GM18502 (cell line): Measurements from ENCODE around the gene ACSL4.
"Not testable (repeated sequence)": the region's sequence is repeated elsewhere in the genome, so short reads cannot be mapped to it uniquely, and the experiment has no call there.

Source experiments
- ATAC-seq: cut with Tn5 transposase; IDR thresholded peaks from one replicate; pipeline ENCODE4 v1.9.1; 2021; ENCODE audit warnings: mild to moderate bottlenecking; ENCODE audit not compliant: unreplicated experiment, poor library complexity

The ACSL4 gene

GRCh38 chrX:109732017-109732801, 848 bp downstream of the ACSL4 start:
- peak; percentile 35 for ATAC-seq

- no peak for ATAC-seq
These were observed 4.9 kb downstream of the ACSL4 start for GRCh38 chrX:109728173-109728535.

GRCh38 chrX:109724971-109725370, 8.1 kb downstream of the ACSL4 start:
- not testable (repeated sequence) for ATAC-seq

- no peak for ATAC-seq
These were observed 12.1 kb downstream of the ACSL4 start for GRCh38 chrX:109720947-109721346.

GRCh38 chrX:109719264-109719663, 13.8 kb downstream of the ACSL4 start:
- no peak for ATAC-seq

GRCh38 chrX:109716431-109717028, 16.5 kb downstream of the ACSL4 start:
- no peak for ATAC-seq

GRCh38 chrX:109714340-109714958, 18.6 kb downstream of the ACSL4 start:
- no peak for ATAC-seq

- ATAC-seq: no peak
These were observed 22.9 kb downstream of the ACSL4 start for GRCh38 chrX:109710181-109710580.

- ATAC-seq: peak; percentile 67
These were observed 23.9 kb downstream of the ACSL4 start for GRCh38 chrX:109709129-109709631.

- ATAC-seq: no peak
These were observed 25.3 kb downstream of the ACSL4 start for GRCh38 chrX:109707720-109708119.

- no peak for ATAC-seq
These were observed 25.7 kb downstream of the ACSL4 start for GRCh38 chrX:109707319-109707718.

GRCh38 chrX:109704563-109704962, 28.5 kb downstream of the ACSL4 start:
- peak; percentile 80 for ATAC-seq

- no peak for ATAC-seq
These were observed 35.2 kb downstream of the ACSL4 start for GRCh38 chrX:109697855-109698254.

- peak; percentile 59 for ATAC-seq
These were observed 36.8 kb downstream of the ACSL4 start for GRCh38 chrX:109696146-109696740.

- no peak for ATAC-seq
These were observed 37.4 kb downstream of the ACSL4 start for GRCh38 chrX:109695637-109696036.

- no peak for ATAC-seq
These were observed 41.3 kb downstream of the ACSL4 start for GRCh38 chrX:109691752-109692151.

GRCh38 chrX:109691277-109691676, 41.8 kb downstream of the ACSL4 start:
- ATAC-seq: no peak

- ATAC-seq: no peak
These were observed 45.2 kb downstream of the ACSL4 start for GRCh38 chrX:109687903-109688302.

GRCh38 chrX:109685656-109686078, 47.4 kb downstream of the ACSL4 start:
- no peak for ATAC-seq

- no peak for ATAC-seq
These were observed 48.9 kb downstream of the ACSL4 start for GRCh38 chrX:109684136-109684535.
